Stimulated activated memory B cell treated with anti-CD40 and anti-IgM and Interleukin-4, amounts not matched to agents 10 μg/mL and 1 μg/mL and 100 μg/mL, for 72 hours (primary cell): Measurements from ENCODE around the gene POLR2F.
"Not testable (repeated sequence)": the region's sequence is repeated elsewhere in the genome, so short reads cannot be mapped to it uniquely, and the experiment has no call there.

ENCODE experiments used
- ATAC-seq: fragments of 150-1000 bp; cut with Tn5 transposase; 2 replicates; pipeline ENCODE4 v1.10.0; 2021
- H3K27ac Mint-ChIP-seq: one replicate; pipeline ENCODE4 v1.8.0; 2022; ENCODE audit warnings: mild to moderate bottlenecking, mixed read lengths
- H3K27me3 Mint-ChIP-seq: one replicate; pipeline ENCODE4 v1.8.0; 2022; ENCODE audit warnings: mixed read lengths
- H3K36me3 Mint-ChIP-seq: one replicate; pipeline ENCODE4 v1.8.0; 2022; ENCODE audit warnings: mixed read lengths
- H3K4me1 Mint-ChIP-seq: one replicate; pipeline ENCODE4 v1.8.0; 2022; ENCODE audit warnings: mixed read lengths
- H3K4me3 Mint-ChIP-seq: one replicate; pipeline ENCODE4 v1.8.0; 2022; ENCODE audit warnings: mild to moderate bottlenecking, moderate library complexity, mixed read lengths
- H3K9me3 Mint-ChIP-seq: one replicate; pipeline ENCODE4 v1.8.0; 2022; ENCODE audit warnings: mixed read lengths

The POLR2F gene

DNA sequence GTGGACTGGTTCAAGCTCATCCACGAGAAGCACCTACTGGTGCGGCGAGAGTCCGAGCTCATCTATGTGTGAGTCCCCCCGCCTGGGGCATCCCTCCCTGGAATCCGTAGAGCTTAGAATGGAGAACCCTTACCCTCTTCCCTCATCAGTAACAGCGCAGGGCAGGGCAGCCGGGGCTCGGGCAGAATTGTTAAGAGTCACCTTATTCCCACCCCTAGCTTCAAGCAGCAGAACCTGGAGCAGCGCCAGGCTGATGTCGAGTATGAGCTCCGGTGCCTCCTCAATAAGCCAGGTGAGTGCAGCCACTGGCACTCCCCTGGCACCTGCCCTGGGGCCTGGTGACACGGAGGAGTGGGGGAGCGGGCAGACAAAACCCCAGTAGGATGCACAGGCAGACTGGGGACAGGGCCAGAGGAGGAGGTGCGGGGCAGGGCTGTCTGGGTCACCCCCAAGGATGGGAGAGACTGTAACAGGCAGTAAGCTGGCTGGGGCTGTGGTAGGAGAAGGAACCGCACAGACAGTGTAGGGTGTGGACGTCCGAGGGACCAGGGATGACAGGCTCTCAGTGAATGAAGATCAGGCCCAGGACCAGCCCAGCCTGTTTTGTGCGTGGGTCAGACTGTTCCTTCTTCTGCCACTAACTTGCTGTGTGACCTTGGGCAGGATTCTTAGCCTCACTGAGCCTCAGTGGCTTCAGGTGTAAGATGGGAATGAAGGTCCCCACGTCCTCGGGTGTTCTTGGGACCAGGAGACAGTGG, 20.5 kb upstream of the POLR2F start:
- H3K4me1 Mint-ChIP-seq: peaks cover 37% of the 10 kb centered on the region
- H3K36me3 Mint-ChIP-seq: peaks cover 36% of the 10 kb centered on the region
- H3K4me3 Mint-ChIP-seq: no peak overlapping the region
- H3K27me3 Mint-ChIP-seq: no peaks in the 10 kb centered on the region
- no peak for ATAC-seq
- H3K27ac Mint-ChIP-seq: no peak overlapping the region
- H3K9me3 Mint-ChIP-seq: no peaks in the 10 kb centered on the region

DNA sequence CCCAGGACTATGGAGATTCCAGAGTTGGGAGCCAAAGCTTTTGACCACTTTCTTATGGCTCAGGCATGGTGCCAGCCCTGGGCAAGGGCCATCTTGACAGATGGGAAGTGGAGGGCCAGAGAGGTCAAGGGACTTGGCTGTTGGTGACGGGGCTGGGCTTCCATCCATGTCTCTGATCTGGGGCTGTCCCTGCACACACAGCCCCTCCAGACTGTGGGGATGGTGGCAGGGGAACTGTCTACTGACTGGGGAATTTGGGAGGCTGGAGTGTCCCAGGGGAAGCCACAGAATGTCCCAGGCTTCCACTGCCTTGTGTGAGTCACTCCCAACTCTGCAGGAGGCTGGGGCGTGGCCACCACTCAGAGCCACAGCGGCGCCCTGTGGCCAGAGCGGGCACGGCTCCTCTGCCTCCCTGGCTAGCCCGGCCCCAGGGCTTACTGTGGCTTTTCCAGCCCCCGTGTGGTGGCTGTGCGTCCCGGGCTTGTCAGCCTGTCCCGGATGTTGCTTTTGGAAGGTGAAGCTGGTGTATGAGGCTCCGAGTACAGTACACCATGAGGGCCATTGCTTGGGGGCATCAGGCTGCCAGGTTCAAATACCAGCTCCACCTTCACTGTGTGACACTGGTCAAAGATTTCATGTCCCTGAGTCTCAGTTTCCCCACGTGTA, 19.7 kb upstream of the POLR2F start:
- peaks cover 29% of the 10 kb centered on the region for H3K36me3 Mint-ChIP-seq
- H3K27me3 Mint-ChIP-seq: no peaks in the 10 kb centered on the region
- peak; percentile 95 for ATAC-seq
- no peak overlapping the region for H3K4me3 Mint-ChIP-seq
- no peaks in the 10 kb centered on the region for H3K9me3 Mint-ChIP-seq
- no peak overlapping the region for H3K27ac Mint-ChIP-seq
- peaks cover 37% of the 10 kb centered on the region for H3K4me1 Mint-ChIP-seq

DNA sequence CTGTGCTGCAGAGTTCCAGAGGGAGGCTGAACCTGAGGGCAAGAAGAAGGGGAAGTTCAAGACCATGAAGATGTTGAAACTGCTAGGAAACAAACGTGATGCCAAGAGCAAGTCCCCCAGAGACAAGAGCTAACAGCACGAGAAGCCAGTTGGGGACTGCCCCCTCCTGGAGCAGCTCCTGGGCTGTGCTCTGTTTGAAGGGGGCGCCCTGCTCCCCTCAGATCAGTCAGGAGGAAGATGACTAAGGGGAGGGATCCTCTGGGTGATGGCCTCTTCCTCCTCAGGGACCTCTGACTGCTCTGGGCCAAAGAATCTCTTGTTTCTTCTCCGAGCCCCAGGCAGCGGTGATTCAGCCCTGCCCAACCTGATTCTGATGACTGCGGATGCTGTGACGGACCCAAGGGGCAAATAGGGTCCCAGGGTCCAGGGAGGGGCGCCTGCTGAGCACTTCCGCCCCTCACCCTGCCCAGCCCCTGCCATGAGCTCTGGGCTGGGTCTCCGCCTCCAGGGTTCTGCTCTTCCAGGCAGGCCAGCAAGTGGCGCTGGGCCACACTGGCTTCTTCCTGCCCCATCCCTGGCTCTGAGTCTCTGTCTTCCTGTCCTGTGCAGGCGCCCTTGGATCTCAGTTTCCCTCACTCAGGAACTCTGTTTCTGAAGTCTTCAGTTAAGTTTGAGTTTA, 12.7 kb upstream of the POLR2F start:
- ATAC-seq: peak; percentile 55
- Mint-ChIP-seq H3K36me3 (peaks cover 24% of the 10 kb centered on the region), H3K4me1 (no peaks in the 10 kb centered on the region), H3K9me3 (no peaks in the 10 kb centered on the region), H3K4me3 (no peak overlapping the region), H3K27me3 (no peaks in the 10 kb centered on the region), H3K27ac (no peak overlapping the region)

DNA sequence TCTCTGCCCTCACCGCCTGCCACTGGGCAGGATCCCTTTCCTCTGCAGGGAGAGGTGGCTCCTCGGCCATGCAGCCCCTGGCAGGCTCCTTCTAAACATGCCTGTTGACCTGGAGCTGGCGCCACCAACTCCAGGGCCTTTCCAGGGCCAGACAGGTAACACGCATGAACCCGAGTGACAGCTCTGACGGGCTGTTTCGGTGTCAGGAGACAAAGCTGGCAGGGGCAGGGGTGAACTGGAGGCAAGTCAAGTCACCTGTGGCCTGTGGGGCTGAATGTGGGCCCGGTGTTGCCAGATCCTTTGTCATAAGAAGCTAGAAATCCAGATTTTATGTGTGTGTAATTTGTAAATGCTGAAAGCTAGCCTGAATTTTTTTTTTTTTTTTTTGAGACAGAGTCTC, 11.4 kb upstream of the POLR2F start:
- ATAC-seq: no peak
- Mint-ChIP-seq H3K4me1 (no peaks in the 10 kb centered on the region), H3K27ac (no peak overlapping the region)

DNA sequence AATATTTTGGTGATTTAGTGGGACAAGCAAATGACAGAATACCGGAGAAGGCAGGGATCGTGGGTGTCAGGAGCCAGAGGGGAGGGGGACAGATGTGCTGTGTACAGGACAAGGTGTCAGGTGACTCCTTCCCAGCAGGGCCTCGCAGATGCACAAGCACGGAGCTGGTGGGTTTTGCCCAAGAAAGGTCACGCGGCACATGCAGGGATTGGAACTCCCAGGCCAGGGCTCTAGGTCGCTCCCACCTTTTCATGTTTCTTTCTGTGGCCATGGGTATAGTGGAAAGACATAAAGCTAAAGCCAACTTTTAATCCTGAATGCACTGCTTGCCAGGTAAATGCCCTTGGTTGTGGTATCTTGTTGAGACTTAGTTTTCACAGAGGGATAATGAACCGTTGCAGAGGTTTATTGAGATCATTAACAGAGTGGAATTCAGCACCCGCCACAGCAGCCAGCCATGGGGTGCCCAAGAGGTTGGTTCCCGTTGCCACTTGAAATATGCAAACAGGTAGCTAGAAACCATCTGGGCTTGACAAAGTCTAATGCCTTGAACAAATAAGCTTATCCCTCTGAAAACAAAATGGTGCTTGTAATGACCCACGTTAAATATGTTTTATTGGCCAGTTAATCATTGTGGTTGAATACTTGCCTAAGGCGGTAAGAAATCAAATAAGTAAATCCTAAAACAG, 10.2 kb upstream of the POLR2F start:
- Mint-ChIP-seq H3K27me3 (no peaks in the 10 kb centered on the region), H3K27ac (no peak overlapping the region), H3K4me1 (no peaks in the 10 kb centered on the region), H3K36me3 (peaks cover 15% of the 10 kb centered on the region), H3K4me3 (no peak overlapping the region), H3K9me3 (no peaks in the 10 kb centered on the region)
- no peak for ATAC-seq

More for the DNA sequence above, 11.4 kb upstream of the POLR2F start:
- H3K36me3 Mint-ChIP-seq: peaks cover 24% of the 10 kb centered on the region
- no peak overlapping the region for H3K4me3 Mint-ChIP-seq
- H3K9me3 Mint-ChIP-seq: no peaks in the 10 kb centered on the region
- no peaks in the 10 kb centered on the region for H3K27me3 Mint-ChIP-seq

DNA sequence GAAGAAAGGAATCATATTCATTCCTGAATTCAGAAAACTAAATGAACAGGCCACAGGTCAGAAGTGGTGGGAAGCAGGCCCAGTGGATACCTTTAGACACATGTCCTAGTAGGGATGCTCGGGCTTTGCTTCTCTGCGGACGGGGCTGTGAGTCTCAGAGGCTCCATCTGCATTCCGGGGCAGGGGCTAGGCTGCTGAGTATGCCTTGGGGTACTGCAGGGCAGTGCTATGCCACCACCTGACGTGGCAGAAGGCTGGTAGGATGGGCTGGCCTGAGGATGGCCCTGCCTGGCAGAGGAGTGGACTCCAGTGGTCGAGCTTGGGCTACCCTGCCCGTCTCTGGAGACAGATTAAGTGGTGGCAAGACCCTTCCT, 9.7 kb upstream of the POLR2F start:
- no peak for ATAC-seq
- Mint-ChIP-seq H3K4me1 (no peaks in the 10 kb centered on the region), H3K36me3 (peaks cover 15% of the 10 kb centered on the region), H3K9me3 (no peaks in the 10 kb centered on the region), H3K4me3 (no peak overlapping the region), H3K27me3 (no peaks in the 10 kb centered on the region), H3K27ac (no peak overlapping the region)

DNA sequence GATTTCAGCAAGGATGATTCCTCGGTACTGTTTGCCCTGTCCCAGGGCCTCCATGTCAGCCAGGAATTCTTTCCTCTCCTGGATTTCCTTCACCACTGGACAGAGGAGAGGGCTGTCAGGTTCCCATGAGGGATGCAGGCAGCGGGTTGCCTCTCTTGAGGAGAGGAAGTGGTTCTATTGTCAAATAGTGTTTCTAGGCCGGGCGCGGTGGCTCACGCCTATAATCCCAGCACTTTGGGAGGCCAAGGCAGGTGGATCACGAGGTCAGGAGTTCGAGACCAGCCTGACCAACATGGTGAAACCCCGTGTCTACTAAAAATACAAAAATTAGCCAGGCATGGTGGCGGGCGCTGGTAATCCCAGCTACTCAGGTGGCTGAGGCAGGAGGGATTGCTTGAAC, 9.1 kb upstream of the POLR2F start:
- not testable (repeated sequence) for ATAC-seq, H3K27ac Mint-ChIP-seq

DNA sequence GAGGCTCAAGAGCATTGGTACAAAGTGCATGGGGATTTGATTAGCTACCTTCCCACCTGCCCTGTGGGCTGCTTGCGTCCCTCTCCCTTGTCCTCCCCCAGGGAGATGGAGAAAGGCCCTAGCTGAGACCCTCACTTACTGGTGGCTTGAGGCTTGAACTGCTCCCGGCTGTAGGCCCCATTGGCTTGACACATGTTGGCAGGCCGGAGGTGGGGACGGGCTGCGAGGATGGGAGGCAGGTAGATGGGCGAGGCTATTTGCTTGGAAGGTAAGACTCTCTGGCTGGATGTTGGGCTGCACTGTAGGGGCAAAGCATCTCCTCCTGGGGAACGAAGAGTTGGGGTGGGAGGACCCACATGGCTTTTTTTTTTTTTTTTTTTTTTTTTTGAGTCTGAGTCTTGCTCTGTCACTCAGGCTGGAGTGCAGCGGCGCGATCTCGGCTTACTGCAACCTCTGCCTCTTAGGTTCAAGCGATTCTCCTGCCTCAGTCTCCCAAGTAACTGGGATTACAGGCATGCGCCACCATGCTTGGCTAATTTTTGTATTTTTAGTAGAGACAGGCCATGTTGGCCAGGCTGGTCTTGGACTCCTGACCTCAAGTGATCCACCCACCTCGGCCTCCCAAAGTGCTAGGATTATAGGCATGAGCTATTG, 6.2 kb upstream of the POLR2F start:
- ATAC-seq, H3K36me3 Mint-ChIP-seq, H3K27me3 Mint-ChIP-seq, H3K4me1 Mint-ChIP-seq, H3K27ac Mint-ChIP-seq, H3K9me3 Mint-ChIP-seq, H3K4me3 Mint-ChIP-seq: not testable (repeated sequence)

More for the DNA sequence above, 9.1 kb upstream of the POLR2F start:
- not testable (repeated sequence) for H3K4me3 Mint-ChIP-seq, H3K9me3 Mint-ChIP-seq, H3K4me1 Mint-ChIP-seq, H3K27me3 Mint-ChIP-seq
- peaks cover 15% of the 10 kb centered on the region for H3K36me3 Mint-ChIP-seq

DNA sequence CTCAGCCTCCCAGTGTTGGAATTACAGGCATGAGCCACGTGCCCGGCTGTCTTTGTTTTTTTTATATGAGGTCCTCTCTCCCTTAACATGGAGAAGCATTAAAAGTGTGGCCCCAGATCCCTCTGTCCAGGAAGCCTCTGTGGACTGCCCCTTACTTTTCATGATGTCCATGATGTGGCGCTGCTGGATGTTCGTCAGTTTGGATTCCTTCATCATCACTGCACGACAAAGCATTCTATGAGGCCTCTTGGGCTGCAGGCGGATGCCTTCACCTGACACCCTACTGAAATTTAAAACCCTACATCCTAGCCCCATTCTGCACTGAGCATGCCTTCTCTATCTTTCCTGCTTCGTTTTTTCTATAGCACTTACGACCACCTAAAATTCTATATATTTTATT, 2.2 kb upstream of the POLR2F start:
- Mint-ChIP-seq H3K9me3 (no peaks in the 10 kb centered on the region), H3K4me1 (peaks cover 30% of the 10 kb centered on the region), H3K4me3 (no peak overlapping the region), H3K36me3 (no peaks in the 10 kb centered on the region), H3K27ac (no peak overlapping the region), H3K27me3 (peaks cover 11% of the 10 kb centered on the region)
- no peak for ATAC-seq

DNA sequence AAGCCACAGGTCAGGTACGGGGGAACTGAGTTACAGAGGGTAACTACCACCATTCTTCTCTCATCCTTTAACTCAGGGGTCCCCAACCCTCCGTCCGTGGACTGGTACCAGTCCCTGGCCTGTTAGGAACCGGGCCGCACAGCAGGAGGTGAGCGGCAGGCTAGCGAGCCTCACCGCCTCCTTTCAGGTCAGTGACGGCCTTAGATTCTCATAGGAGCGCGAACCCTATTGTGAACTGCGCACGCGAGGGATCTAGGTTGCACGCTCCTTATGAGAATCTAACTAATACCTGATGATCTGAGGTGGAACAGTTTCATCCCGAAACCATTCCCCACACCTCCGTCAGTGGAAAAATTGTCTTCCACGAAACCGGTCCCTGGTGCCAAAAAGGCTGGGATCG, 870 bp upstream of the POLR2F start:
- H3K36me3 Mint-ChIP-seq: peaks cover 11% of the 10 kb centered on the region

DNA sequence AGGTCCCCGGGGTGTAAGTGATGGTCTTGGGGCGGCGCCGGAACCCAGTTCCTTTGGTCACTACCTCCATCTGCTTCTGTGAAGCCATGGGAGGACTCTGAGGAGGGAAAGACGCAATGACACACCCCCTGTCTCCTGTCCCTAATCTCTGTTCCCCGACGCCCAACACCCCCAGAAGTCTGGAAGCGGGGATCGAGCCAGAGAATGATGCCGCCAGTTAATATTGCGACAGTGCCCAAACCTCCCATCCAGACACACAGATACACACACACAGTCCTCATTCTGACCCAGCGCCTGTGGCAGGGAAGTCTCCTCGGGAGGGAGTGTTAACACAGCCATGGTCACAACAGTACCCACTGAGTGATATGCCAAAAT, 450 bp upstream of the POLR2F start:
- no peak for ATAC-seq
- H3K9me3 Mint-ChIP-seq: no peaks in the 10 kb centered on the region

More for the DNA sequence above, 870 bp upstream of the POLR2F start:
- Mint-ChIP-seq H3K4me3 (peak overlapping the region; percentile 93), H3K27me3 (peaks cover 11% of the 10 kb centered on the region), H3K4me1 (peaks cover 35% of the 10 kb centered on the region), H3K27ac (peak overlapping the region; percentile 90)
- ATAC-seq, H3K9me3 Mint-ChIP-seq: not testable (repeated sequence)

DNA sequence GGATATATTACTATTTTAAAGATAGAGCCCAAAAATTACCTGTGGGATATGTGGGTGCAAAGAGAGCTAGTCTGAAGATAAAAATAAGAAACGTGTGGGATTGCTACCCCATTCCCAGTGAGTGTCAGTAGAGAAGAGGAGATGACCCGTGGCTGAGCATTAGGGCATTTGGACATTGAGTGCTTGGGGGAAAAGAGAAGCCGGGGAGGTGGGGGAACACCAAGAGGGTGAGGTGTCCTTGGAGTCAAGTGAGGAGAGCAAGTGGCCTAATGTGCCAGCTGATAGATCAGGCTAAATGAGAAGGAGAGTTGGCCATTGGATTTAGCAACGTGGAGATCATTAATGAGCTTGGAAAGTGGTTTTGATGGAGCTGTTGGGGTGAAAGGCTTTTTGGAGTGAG, 1.2 kb downstream of the POLR2F start:
- no peak for ATAC-seq
- Mint-ChIP-seq H3K9me3 (no peaks in the 10 kb centered on the region), H3K36me3 (peaks cover 30% of the 10 kb centered on the region), H3K4me3 (peak overlapping the region; percentile 93), H3K4me1 (peaks cover 35% of the 10 kb centered on the region), H3K27ac (peak overlapping the region; percentile 90), H3K27me3 (peaks cover 11% of the 10 kb centered on the region)

More for the DNA sequence above, 450 bp upstream of the POLR2F start:
- peaks cover 15% of the 10 kb centered on the region for H3K36me3 Mint-ChIP-seq
- peak overlapping the region; percentile 93 for H3K4me3 Mint-ChIP-seq
- H3K4me1 Mint-ChIP-seq: peaks cover 35% of the 10 kb centered on the region
- peaks cover 11% of the 10 kb centered on the region for H3K27me3 Mint-ChIP-seq
- H3K27ac Mint-ChIP-seq: peak overlapping the region; percentile 90

DNA sequence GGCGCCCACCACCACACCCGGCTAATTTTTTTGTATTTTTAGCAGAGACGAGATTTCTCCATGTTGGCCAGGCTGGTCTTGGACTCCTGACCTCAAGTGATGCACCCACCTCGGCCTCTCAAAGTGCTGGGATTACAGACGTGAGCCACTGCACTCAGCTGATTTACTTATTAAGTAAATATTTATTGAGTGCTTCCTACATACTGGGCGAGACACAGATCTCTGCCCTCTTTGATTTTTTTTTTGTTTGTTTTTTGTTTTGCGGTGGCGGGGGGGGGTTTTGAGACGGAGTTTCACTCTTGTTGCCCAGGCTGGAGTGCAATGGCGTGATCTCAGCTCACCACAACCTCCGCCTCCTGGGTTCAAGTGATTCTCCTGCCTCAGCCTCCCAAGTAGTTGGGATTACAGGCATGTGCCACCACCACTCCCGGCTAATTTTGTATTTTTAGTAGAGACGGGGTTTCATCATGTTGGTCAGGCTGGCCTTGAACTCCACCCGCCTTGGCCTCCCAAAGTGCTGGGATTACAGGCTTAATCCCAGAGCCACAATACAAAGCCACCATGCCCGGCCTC, 2.4 kb downstream of the POLR2F start:
- Mint-ChIP-seq H3K36me3 (peaks cover 38% of the 10 kb centered on the region), H3K4me1 (peaks cover 35% of the 10 kb centered on the region), H3K27me3 (peaks cover 11% of the 10 kb centered on the region)
- not testable (repeated sequence) for H3K4me3 Mint-ChIP-seq, ATAC-seq, H3K27ac Mint-ChIP-seq, H3K9me3 Mint-ChIP-seq

DNA sequence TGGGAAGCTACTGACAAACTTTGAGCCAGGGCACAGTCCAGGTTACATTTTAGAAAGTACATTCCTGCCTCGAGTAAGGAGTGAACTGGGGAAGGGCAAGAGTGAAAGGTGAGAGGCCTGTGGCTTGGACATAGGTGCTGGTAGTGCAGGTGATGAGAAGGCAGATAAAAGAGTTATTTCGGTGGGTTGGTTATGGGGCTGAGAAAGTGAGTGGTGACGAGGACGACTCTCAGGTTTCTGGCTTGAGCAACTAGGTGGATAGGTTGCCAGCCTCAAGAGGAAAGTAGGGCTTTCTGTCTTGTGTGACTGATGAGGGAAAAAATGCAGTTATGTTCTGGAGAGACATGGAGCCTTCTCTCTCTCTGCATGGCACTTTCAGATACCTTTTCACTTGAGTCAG, 3.7 kb downstream of the POLR2F start:
- Mint-ChIP-seq H3K36me3 (peaks cover 52% of the 10 kb centered on the region), H3K4me1 (peaks cover 35% of the 10 kb centered on the region), H3K27me3 (peaks cover 10% of the 10 kb centered on the region), H3K9me3 (no peaks in the 10 kb centered on the region), H3K27ac (no peak overlapping the region), H3K4me3 (no peak overlapping the region)
- ATAC-seq: no peak
